Activated naive CD4-positive, alpha-beta T cell treated with anti-CD3 and anti-CD28 coated beads, Interleukin-2, amount 50 U/mL, for 72 hours (primary cell): Measurements from ENCODE around the gene LTA. TPM values are rescaled to one million over a fixed set of nuclear protein-coding genes. Genes with fewer than 3 reads are reported as not detected.

ENCODE experiments used
- ATAC-seq, 2 donors: fragments of 150-1000 bp; cut with Tn5 transposase; 2 replicates each; pipeline ENCODE4 v1.10.0; 2021; ENCODE audit warnings: mild to moderate bottlenecking in 2 of 2, moderate library complexity in 2 of 2
- DNase-seq, 2 donors: peaks; one replicate each; pipeline ENCODE4 v3.0.0; 2021 to 2022; ENCODE audit warnings: low spot score in 2 of 2
- H3K27ac Mint-ChIP-seq, 2 donors: one replicate each; pipeline ENCODE4 v1.8.0; 2022; ENCODE audit warnings: mild to moderate bottlenecking in 2 of 2, mixed read lengths in 2 of 2
- H3K36me3 Mint-ChIP-seq, 2 donors: one replicate each; pipeline ENCODE4 v1.8.0; 2022; ENCODE audit warnings: mixed read lengths in 2 of 2
- H3K9me3 Mint-ChIP-seq, 2 donors: one replicate each; pipeline ENCODE4 v1.8.0; 2022; ENCODE audit warnings: mixed read lengths in 2 of 2
- total RNA-seq, 2 donors: library from RNA; stranded (reverse); gene quantifications; one replicate each; pipeline ENCODE4 v1.2.3, GENCODE V29; 2022

Gene LTA
- total RNA-seq, 2 donors from 2014 or later, result 266 to 1,366 TPM

DNA sequence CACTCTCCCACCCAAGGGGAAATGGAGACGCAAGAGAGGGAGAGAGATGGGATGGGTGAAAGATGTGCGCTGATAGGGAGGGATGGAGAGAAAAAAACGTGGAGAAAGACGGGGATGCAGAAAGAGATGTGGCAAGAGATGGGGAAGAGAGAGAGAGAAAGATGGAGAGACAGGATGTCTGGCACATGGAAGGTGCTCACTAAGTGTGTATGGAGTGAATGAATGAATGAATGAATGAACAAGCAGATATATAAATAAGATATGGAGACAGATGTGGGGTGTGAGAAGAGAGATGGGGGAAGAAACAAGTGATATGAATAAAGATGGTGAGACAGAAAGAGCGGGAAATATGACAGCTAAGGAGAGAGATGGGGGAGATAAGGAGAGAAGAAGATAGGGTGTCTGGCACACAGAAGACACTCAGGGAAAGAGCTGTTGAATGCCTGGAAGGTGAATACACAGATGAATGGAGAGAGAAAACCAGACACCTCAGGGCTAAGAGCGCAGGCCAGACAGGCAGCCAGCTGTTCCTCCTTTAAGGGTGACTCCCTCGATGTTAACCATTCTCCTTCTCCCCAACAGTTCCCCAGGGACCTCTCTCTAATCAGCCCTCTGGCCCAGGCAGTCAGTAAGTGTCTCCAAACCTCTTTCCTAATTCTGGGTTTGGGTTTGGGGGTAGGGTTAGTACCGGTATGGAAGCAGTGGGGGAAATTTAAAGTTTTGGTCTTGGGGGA, 4.0 kb downstream of the LTA start:
- ATAC-seq (no peak), DNase-seq (no peak)
- Mint-ChIP-seq H3K27ac (peak overlapping the region; percentile 93 to 98), H3K36me3 (peaks cover 58 to 79% of the 10 kb centered on the region in 2 donors), H3K9me3 (no peaks in the 10 kb centered on the region)

- peak in 1 of 2 donors; percentile 18 for ATAC-seq
- Mint-ChIP-seq H3K27ac (peak overlapping the region; percentile 93 to 98), H3K36me3 (peaks cover 68 to 89% of the 10 kb centered on the region in 2 donors), H3K9me3 (no peaks in the 10 kb centered on the region)
- DNase-seq, result peak in 1 of 2 donors; percentile 81
Observed at GRCh38 chr6:31576897-31577578, 4.9 kb downstream of the LTA start.

GRCh38 chr6:31577579-31577966, 5.5 kb downstream of the LTA start:
- no peaks in the 10 kb centered on the region for H3K9me3 Mint-ChIP-seq
- H3K27ac Mint-ChIP-seq, result peak overlapping the region; percentile 93 to 98
- ATAC-seq, result no peak
- DNase-seq, result no peak
- H3K36me3 Mint-ChIP-seq, result peaks cover 72 to 85% of the 10 kb centered on the region in 2 donors

DNA sequence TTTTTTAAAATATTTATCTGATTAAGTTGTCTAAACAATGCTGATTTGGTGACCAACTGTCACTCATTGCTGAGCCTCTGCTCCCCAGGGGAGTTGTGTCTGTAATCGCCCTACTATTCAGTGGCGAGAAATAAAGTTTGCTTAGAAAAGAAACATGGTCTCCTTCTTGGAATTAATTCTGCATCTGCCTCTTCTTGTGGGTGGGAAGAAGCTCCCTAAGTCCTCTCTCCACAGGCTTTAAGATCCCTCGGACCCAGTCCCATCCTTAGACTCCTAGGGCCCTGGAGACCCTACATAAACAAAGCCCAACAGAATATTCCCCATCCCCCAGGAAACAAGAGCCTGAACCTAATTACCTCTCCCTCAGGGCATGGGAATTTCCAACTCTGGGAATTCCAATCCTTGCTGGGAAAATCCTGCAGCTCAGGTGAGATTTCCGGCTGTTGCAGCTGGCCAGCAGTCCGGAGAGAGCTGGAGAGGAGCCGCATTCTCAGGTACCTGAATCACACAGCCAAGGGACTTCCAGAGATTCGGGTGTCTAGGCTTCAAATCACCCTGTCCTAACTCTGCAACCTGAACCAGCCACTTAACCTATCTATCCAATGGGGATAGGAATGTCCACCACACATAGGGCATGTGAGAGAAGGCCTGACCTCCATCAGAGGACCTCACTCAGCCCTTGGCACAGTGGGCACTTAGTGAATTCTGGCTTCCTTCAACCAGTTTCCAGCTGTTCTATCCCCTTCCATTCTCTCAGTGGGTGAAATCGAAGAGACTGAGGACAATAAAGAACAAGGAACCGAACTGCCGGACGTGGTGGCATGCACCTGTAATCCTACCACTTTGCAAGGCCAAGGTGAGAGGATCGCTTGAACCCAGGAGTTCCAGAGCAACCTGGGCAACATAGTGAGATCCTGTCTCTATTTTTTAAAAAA, 6.4 kb downstream of the LTA start:
- no peaks in the 10 kb centered on the region for H3K9me3 Mint-ChIP-seq

GRCh38 chr6:31579119-31579505, 7.0 kb downstream of the LTA start:
- no peak for DNase-seq
- Mint-ChIP-seq H3K9me3 (no peaks in the 10 kb centered on the region), H3K36me3 (peaks cover 65 to 69% of the 10 kb centered on the region in 2 donors), H3K27ac (peak overlapping the region; percentile 72 to 95)
- no peak for ATAC-seq

More for the DNA sequence above, 6.4 kb downstream of the LTA start:
- Mint-ChIP-seq H3K27ac (peak overlapping the region; percentile 66 to 95), H3K36me3 (peaks cover 70 to 76% of the 10 kb centered on the region in 2 donors)
- no peak for ATAC-seq
- no peak for DNase-seq

DNA sequence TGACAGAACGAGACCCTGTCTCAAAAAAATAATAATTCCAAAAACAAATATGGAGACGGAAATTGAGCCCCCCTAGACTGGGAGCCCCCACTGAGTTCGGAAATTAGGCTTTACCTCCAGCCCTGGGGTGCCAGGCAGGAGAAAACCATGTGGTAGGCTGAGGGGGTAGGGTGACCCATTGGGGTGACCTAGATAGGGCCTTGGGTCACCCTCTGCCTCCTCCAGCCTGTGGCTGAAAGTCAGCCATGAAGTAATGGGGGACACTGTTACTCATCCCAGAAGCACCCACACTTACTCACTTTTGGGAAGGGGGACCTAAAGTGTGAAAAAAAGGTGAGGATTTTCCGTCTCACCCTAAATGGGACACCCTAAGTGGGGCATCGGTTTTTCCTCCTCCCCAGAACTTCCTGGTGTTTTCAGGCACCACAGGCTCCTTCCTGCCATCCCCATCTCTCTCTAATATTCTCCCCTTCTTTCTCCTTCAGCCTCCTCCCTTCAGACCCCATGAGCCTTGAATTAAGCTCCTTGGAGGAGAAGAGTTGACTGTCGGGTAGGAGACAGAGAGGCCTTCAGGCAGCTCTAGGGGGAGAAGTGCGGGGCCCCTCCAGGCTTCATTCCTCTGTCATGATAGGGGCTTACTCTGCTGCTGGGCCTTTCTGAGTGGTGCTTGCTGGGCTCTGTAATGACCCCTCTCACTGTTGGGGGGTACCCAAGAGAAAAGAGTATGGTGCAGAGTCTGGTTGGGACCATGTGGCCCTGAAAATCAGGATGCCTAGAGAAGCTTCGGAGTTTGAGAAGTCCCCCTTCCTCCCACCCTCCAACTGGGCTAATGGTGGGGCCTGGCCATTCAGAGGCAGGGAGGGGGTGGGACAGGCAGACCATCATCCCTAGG, 7.7 kb downstream of the LTA start:
- Mint-ChIP-seq H3K9me3 (no peaks in the 10 kb centered on the region), H3K27ac (peak overlapping the region; percentile 72 to 95), H3K36me3 (peaks cover 65 to 66% of the 10 kb centered on the region in 2 donors)
- peak; percentile 11 to 54 for ATAC-seq
- peak in 1 of 2 donors; percentile 75 for DNase-seq

GRCh38 chr6:31580438-31580740, 8.3 kb downstream of the LTA start:
- Mint-ChIP-seq H3K27ac (peak overlapping the region; percentile 72 to 95), H3K9me3 (no peaks in the 10 kb centered on the region), H3K36me3 (peaks cover 64% of the 10 kb centered on the region in 2 donors)
- no peak for DNase-seq
- peak in 1 of 2 donors; percentile 2 for ATAC-seq

DNA sequence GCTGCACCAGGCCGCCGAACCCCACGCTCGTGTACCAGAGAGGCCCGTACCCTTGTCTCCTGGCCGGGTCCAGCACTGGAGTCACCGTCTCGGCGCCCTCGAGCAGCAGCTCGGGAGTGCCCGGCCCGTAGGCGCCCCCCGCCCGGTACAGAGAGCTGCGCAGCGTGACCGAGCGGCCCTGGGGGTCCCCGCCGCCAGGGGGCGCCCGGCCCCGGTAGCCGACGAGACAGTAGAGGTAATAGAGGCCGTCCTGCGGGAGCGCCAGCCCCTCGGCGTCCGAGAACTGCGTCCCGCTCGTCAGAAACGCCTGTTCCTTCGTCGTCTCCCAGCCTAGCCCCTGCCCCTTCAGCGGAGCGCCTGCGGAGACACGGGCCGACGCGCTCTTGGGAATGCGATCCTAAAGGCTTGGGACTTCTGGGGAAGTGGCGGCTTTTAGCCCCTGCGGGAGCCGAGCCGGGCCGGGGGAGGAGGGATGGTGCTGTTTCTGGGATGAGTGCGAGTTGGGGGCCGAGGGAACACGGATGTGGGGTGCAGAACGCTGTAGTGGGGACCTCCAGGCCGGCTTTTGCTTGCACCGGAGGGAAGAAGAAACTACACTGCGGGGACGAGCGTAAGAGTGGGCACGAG, 8.8 kb downstream of the LTA start:
- H3K36me3 Mint-ChIP-seq, result peaks cover 58 to 64% of the 10 kb centered on the region in 2 donors

GRCh38 chr6:31581434-31582229, 9.5 kb downstream of the LTA start:
- Mint-ChIP-seq H3K9me3 (no peaks in the 10 kb centered on the region), H3K27ac (peak overlapping the region; percentile 95 to 98), H3K36me3 (peaks cover 51 to 57% of the 10 kb centered on the region in 2 donors)
- no peak for ATAC-seq
- DNase-seq, result no peak

More for the DNA sequence above, 8.8 kb downstream of the LTA start:
- DNase-seq (peak; percentile 90 to 96), ATAC-seq (peak; percentile 60 to 72)
- H3K9me3 Mint-ChIP-seq, result no peaks in the 10 kb centered on the region
- H3K27ac Mint-ChIP-seq, result peak overlapping the region; percentile 95 to 98

GRCh38 chr6:31582230-31582643, 10.1 kb downstream of the LTA start, which contains the start of gene LTB:
Gene LTB (minus strand): TSS chr6:31582424. CDS start chr6:31582417, 7 bp downstream.
- no peaks in the 10 kb centered on the region for H3K9me3 Mint-ChIP-seq
- peak within 1 kb of the TSS; percentile 95 to 98 for H3K27ac Mint-ChIP-seq
- peak; percentile 3 to 14 for ATAC-seq
- DNase-seq, result no peak
- peaks cover 45 to 51% of the 10 kb centered on the region in 2 donors for H3K36me3 Mint-ChIP-seq

- no peak for DNase-seq
- H3K36me3 Mint-ChIP-seq, result peaks cover 17 to 32% of the 10 kb centered on the region in 2 donors
- H3K9me3 Mint-ChIP-seq, result no peaks in the 10 kb centered on the region
- peak; percentile 10 to 38 for ATAC-seq
- H3K27ac Mint-ChIP-seq, result peak overlapping the region; percentile 84 to 86
Observed at GRCh38 chr6:31585491-31585890, 13.4 kb downstream of the LTA start.

DNA sequence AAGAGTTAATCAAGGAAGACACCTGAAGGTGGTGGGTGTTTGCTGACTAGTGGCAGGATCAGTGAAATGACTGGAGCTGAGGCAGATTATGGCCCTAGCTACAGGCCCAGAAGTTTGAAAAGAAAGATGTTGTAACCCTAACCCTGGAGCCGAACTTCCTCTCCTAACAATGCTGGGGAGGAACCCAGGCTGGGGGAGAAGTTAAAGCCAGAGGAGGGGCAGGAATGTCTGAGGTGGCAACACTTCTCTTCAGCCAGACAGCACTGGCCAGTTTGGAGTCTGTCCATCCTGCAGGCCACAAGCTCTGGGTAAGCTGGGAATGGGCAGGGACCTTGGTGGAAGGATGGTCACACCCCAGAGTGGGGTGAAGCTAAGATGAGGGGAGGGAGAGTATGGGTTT, 13.9 kb downstream of the LTA start, which contains the start of gene LST1:
TSS of gene LST1 (plus strand) at position 270 of the 400 bp plus-strand sequence. CDS start 1,023 bp downstream, outside the sequence.
- peaks cover 11 to 27% of the 10 kb centered on the region in 2 donors for H3K36me3 Mint-ChIP-seq
- no peak for DNase-seq
- no peak for ATAC-seq
- H3K27ac Mint-ChIP-seq, result peak within 1 kb of the TSS; percentile 84 to 86
- H3K9me3 Mint-ChIP-seq, result no peaks in the 10 kb centered on the region

DNA sequence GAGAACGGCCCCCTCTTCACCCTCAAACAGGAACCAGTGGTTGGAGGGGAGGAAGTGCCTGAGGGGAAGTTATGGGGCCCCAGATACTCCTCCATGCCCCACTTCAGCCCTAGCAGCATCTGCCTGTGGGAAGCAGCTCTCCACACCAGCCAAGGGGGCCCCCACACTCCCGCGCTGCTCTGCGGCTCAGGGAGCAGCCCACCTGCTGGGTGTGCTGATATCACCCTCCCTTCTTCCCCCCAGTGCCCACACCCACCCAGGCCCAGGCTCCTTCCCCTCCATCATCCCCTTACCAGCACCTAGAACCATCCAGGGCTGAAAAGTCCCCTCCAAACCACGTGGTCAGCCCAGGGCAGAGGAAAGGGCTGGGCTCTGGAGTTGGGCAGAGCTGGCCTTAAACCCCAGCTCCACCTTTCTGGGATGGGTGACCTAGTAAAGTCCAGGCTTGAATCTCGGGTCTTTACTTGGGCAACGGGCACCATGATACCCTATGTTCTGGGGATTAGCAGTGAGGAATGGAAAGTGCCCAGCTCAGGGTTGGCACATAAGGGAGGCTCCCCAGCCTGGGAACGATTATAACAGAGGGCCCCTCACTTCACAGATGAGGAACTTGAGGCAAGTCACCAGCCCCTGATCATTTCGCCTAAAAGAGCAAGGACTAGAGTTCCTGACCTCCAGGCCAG, 14.7 kb downstream of the LTA start:
- no peak for DNase-seq
- peak in 1 of 2 donors; percentile 23 for ATAC-seq
- H3K36me3 Mint-ChIP-seq, result peaks cover 4 to 20% of the 10 kb centered on the region in 2 donors
- no peaks in the 10 kb centered on the region for H3K9me3 Mint-ChIP-seq
- H3K27ac Mint-ChIP-seq, result peak overlapping the region; percentile 84 to 86
